T-helper 17 cell (primary cell): ENCODE data around the gene FAM185A. TPM values are rescaled to one million over a fixed set of nuclear protein-coding genes. Genes with fewer than 3 reads are reported as not detected.

ENCODE experiments used
- ATAC-seq: fragments of 150-1000 bp; cut with Tn5 transposase; 2 replicates; pipeline ENCODE4 v1.10.0; 2021; ENCODE audit warnings: mild to moderate bottlenecking, moderate library complexity
- DNase-seq, 3 donors: peaks; one replicate each; pipeline versions ENCODE4 v3.0.0 to v3.0.0-alpha.2; 2020 to 2021
- H3K9me3 ChIP-seq: one replicate; pipeline ENCODE4 v1.7.0; 2013; ENCODE audit warnings: low read length, mild to moderate bottlenecking; ENCODE audit not compliant: control insufficient read depth, poor library complexity, severe bottlenecking
- H3K27ac Mint-ChIP-seq: one replicate; pipeline ENCODE4 v1.8.0; 2022; ENCODE audit warnings: mild to moderate bottlenecking, moderate library complexity, mixed read lengths
- H3K27me3 Mint-ChIP-seq: one replicate; pipeline ENCODE4 v1.8.0; 2022; ENCODE audit warnings: mixed read lengths
- H3K36me3 Mint-ChIP-seq: one replicate; pipeline ENCODE4 v1.8.0; 2022; ENCODE audit warnings: low read depth, mixed read lengths
- H3K4me1 Mint-ChIP-seq: one replicate; pipeline ENCODE4 v1.8.0; 2022; ENCODE audit warnings: mild to moderate bottlenecking, mixed read lengths
- H3K4me3 Mint-ChIP-seq: one replicate; pipeline ENCODE4 v1.8.0; 2022; ENCODE audit warnings: mild to moderate bottlenecking, moderate library complexity, mixed read lengths
- total RNA-seq, 4 donors: library from RNA in 2 of 4; stranded (reverse) in 2 of 4; gene quantifications; one replicate each; pipeline ENCODE4 v1.2.3 and lab custom pipeline; 2022 to 2026

Gene FAM185A
- total RNA-seq, 2 donors from 2014 or later: 4.8 to 4.9 TPM

DNA sequence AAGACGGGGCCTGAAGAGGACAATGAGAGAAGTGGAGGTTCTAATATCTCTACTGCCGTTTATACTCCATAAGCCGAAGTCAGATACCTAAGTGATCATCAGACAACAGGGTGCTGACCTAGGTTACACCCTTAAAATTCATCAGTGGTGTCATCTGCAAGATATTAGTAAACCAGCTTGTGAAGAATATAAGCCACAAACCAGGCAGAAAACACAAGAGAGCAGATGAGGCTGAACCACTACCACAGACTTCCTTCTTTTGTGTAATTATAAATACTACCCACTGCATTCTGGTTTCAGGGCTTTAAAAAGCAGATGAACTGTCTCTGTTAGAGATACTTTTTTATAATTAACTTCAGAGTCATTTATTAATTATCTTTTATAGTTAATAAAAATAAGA is 95.1 kb downstream of the FAM185A start:
- no peak overlapping the region for H3K27ac Mint-ChIP-seq
- H3K27me3 Mint-ChIP-seq: no peaks in the 10 kb centered on the region
- H3K4me1 Mint-ChIP-seq: no peaks in the 10 kb centered on the region
- H3K36me3 Mint-ChIP-seq: no peaks in the 10 kb centered on the region
- no peak for DNase-seq
- no peak overlapping the region for H3K4me3 Mint-ChIP-seq
- no peaks in the 10 kb centered on the region for H3K9me3 ChIP-seq
- ATAC-seq: no peak

DNA sequence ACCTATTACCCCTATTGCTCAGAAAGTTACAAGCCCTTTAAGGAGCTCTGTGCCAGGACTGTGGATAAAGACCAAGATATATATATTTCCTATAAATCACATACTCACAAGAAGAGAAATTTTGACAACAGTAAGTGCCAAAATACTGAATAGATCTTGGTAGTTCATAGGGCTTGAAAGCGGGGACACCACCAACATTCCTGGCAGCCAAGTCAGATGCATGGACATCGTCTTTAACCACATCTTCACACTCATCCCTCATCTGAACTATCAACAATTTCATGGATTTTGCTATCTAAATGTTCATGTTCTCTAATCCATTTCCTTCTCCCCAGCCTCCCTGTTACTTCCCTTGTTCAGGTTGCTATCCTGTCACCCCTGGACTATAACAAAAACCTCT is 96.5 kb downstream of the FAM185A start:
- Mint-ChIP-seq H3K27ac (no peak overlapping the region), H3K4me1 (no peaks in the 10 kb centered on the region), H3K4me3 (no peak overlapping the region), H3K27me3 (no peaks in the 10 kb centered on the region), H3K36me3 (no peaks in the 10 kb centered on the region)
- ATAC-seq: no peak
- no peak for DNase-seq
- no peaks in the 10 kb centered on the region for H3K9me3 ChIP-seq

DNA sequence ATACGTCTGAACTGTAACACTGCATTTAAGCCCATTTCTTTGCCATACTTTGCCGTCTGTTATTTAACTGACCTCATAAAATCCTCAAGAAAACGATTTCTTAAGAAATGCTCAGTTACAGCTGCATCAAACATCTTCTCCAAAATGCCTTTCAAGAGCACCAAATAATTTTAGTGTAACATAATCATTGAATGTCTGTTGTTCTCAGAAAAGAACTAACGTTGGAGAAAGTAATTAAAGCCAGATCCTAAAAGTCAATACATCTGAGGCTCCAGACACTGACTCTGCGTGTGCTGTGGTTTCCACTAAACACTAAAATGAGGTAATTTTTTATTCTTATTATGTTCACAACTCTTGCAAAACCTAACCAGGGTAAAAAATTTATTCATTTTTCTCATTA is 100.3 kb downstream of the FAM185A start:
- Mint-ChIP-seq H3K4me3 (no peak overlapping the region), H3K27me3 (no peaks in the 10 kb centered on the region), H3K27ac (no peak overlapping the region), H3K36me3 (peaks cover 2% of the 10 kb centered on the region), H3K4me1 (no peaks in the 10 kb centered on the region)
- no peaks in the 10 kb centered on the region for H3K9me3 ChIP-seq
- ATAC-seq (no peak), DNase-seq (no peak)

DNA sequence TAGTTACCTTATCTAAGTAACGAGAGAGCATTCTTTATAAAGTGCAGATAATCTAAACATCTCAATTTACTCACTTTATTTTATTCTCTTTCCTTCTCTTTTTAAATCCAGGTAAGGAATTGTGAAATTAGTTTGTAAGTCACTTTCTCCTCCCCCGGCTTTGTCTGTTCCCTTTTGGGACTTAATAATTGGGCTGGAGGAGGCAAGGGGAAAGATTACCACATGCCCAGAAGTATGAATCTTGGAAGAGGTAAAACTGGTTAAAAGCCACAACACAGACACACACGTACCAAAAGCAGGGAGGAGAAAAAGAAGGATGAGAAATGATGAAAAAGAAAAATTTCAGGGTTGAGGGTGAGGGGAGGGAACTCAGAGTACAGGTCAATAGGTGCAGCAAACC is 100.7 kb downstream of the FAM185A start:
- H3K36me3 Mint-ChIP-seq: peaks cover 2% of the 10 kb centered on the region
- no peaks in the 10 kb centered on the region for H3K27me3 Mint-ChIP-seq
- H3K9me3 ChIP-seq: no peaks in the 10 kb centered on the region
- H3K4me3 Mint-ChIP-seq: no peak overlapping the region
- ATAC-seq (no peak), DNase-seq (no peak)
- H3K27ac Mint-ChIP-seq: no peak overlapping the region
- H3K4me1 Mint-ChIP-seq: no peaks in the 10 kb centered on the region

DNA sequence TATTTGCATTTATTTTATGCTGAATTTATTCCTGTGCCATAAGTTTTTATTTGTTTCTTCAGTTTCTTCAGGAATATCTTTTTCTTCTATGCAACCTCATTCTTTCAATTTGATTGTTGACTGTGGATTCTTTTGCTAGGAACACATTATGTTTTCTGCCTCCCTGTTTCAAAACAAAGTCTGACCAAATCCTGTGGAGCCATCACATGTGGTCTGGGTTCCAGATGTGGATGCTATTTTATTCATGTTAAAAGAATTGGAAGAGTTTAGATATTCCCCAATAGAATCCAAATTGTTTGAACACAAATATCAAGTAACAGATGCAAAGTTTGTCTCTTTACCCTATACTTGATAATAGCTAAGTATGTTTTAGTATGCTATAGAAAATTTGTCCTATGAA is 107.2 kb downstream of the FAM185A start:
- Mint-ChIP-seq H3K4me1 (no peaks in the 10 kb centered on the region), H3K27ac (no peak overlapping the region)

More for the DNA sequence above, 107.2 kb downstream of the FAM185A start:
- Mint-ChIP-seq H3K27me3 (no peaks in the 10 kb centered on the region), H3K36me3 (peaks cover 2% of the 10 kb centered on the region), H3K4me3 (no peak overlapping the region)
- DNase-seq (no peak), ATAC-seq (no peak)
- H3K9me3 ChIP-seq: no peaks in the 10 kb centered on the region

Other genes starting within 250 kb of the FAM185A start
- 10 to 100 TPM; 20.7 to 23.7 TPM for gene RASA4B, start 231.2 kb upstream of the FAM185A start, total RNA-seq
- gene UPK3BL2, start 205.3 kb upstream of the FAM185A start, total RNA-seq: 10 to 100 TPM; 52.5 to 84.2 TPM
- under 1 TPM; 0.21 to 0.55 TPM for gene SPDYE2, start 197.8 kb upstream of the FAM185A start, total RNA-seq
- gene POLR2J3, start 176.4 kb upstream of the FAM185A start, total RNA-seq: 100 to 1,000 TPM; 102 to 124 TPM
- gene RASA4, start 132.2 kb upstream of the FAM185A start, total RNA-seq: 10 to 100 TPM; 58.5 to 61.6 TPM
- 10 to 100 TPM; 60.2 to 69.8 TPM for gene UPK3BL1, start 106.2 kb upstream of the FAM185A start, total RNA-seq
- gene SPDYE2B, start 98.7 kb upstream of the FAM185A start, total RNA-seq: not detected
- gene POLR2J2, start 77.3 kb upstream of the FAM185A start, total RNA-seq: 10 to 100 TPM; 35.7 to 44.7 TPM
- under 1 TPM in 1 of 2 donors, not detected in 1; 0.86 TPM for gene LRRC17, start 164.0 kb downstream of the FAM185A start, total RNA-seq